Thyroid gland (tissue), 4 donors: ENCODE results near the gene ESYT3. TPM values are rescaled to one million over a fixed set of nuclear protein-coding genes. Genes with fewer than 3 reads are reported as not detected.

Experiments used
- DNase-seq, 2 donors: peaks; one replicate each; pipeline ENCODE4 v3.0.0-alpha.2; 2019
- H3K27ac ChIP-seq, 3 donors: fragments of 200-600 bp; sonication (generic); 1 replicate in 2 of 3; 2 replicates in 1 of 3; pipeline ENCODE4 v1.5.1; 2016 to 2019; ENCODE audit warnings: mild to moderate bottlenecking in 1 of 3, moderate library complexity in 1 of 3
- H3K27me3 ChIP-seq: fragments of 200-600 bp; sonication (generic); one replicate; pipeline ENCODE4 v1.5.1; 2019
- H3K36me3 ChIP-seq, 2 donors: fragments of 200-600 bp; sonication (generic); one replicate each; pipeline ENCODE4 v1.5.1; 2016 to 2019
- H3K4me1 ChIP-seq, 2 donors: fragments of 200-600 bp; sonication (generic); one replicate each; pipeline ENCODE4 v1.5.1; 2017 to 2019
- H3K4me3 ChIP-seq, 3 donors: fragments of 200-600 bp; sonication (generic); replicated peaks in 1 of 3; 1 replicate in 2 of 3; 2 replicates in 1 of 3; pipeline ENCODE4 v1.5.1; 2016; ENCODE audit warnings: mild to moderate bottlenecking in 1 of 3
- H3K9me3 ChIP-seq: fragments of 200-600 bp; sonication (generic); one replicate; pipeline ENCODE4 v1.5.1; 2017
- CTCF ChIP-seq, 6 experiments: fragments of 200-600 bp in 3 of 6; fragments of 450-650 bp in 3 of 6; sonication (generic) in 3 of 6; IDR thresholded peaks; one replicate each; pipeline ENCODE4 v1.5.1; 2016 to 2019; ENCODE audit warnings: antibody characterized with exemption in 6 of 6, mild to moderate bottlenecking in 2 of 6, inconsistent platforms in 1 of 6, moderate library complexity in 1 of 6
- POLR2A ChIP-seq, 2 donors: fragments of 450-650 bp; IDR thresholded peaks; one replicate each; pipeline ENCODE4 v1.6.1; 2017; ENCODE audit warnings: antibody characterized with exemption in 2 of 2, mild to moderate bottlenecking in 2 of 2, moderate library complexity in 1 of 2
- WGBS, 2 donors: methylation state at CpG; one replicate each; pipeline ENCODE4 v1.1.5; 2017; 5-methylcytosine and 5-hydroxymethylcytosine counted together
- intact Hi-C: fragments of 100-400 bp; cut with DNase I; formaldehyde crosslinking; loops from one replicate; pipeline ENCODE4 v1.15.1; 2023
- total RNA-seq, 4 donors: library from RNA; depleted of rRNA; stranded (reverse); fragments of >200 nt; gene quantifications; one replicate each; pipeline ENCODE4 v1.2.3, GENCODE V29; 2016

ESYT3 gene
- total RNA-seq, 4 donors from 2014 or later, result 19.9 to 82.8 (median 22.7) TPM

DNA sequence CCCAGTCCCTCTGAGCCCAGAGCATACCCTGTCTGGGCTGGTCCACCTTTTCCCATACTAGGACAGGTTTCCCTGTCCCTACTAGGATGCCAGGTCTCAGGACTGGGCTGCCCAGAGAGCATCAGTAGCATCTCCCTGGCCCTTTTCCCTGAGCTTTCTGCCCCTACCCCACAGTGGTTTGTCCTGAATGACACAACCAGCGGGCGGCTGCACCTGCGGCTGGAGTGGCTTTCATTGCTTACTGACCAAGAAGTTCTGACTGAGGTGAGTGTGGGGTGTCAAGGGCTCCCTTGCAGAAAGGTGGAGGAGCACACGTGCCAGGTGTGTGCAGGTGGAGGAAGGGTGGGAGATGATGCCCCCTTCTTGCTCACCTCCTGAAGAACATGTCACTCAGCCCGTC is 33.5 kb downstream of the ESYT3 start:
- Histone ChIP-seq H3K27me3 (no peaks in the 10 kb centered on the region), H3K4me1 (peaks cover 28 to 32% of the 10 kb centered on the region in 2 donors), H3K9me3 (no peaks in the 10 kb centered on the region), H3K4me3 (no peak overlapping the region), H3K27ac (peak overlapping the region in 1 of 3 donors; percentile 72), H3K36me3 (no peaks in the 10 kb centered on the region)
- WGBS, 2 donors, result 94 to 96% methylated on average over 5 of the region's 5 CpGs
- DNase-seq, result no peak
- intact Hi-C loops, result no loop called here
- TF ChIP-seq POLR2A (IDR thresholded peaks at IDR 0.05) (no peak), CTCF (IDR thresholded peaks at IDR 0.05) (no peak)

DNA sequence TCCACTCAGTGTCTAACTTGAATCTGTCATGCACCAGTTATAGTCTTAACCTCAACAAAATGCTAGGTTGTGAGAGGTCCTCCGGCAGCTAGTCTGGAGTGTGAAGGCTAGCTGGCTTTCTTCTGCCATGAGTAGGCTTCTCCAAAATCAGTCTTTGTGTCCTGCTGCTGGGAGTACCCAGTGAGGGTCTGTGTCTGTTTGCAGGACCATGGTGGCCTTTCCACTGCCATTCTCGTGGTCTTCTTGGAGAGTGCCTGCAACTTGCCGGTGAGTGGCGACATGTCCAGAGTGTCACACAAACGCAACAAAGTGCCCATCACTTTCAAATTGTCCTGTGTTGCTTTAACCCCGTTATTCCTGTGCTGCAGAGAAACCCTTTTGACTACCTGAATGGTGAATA is 34.0 kb downstream of the ESYT3 start:
- Histone ChIP-seq H3K4me3 (no peak overlapping the region), H3K27ac (peak overlapping the region; percentile 13 to 72 (median 47)), H3K9me3 (no peaks in the 10 kb centered on the region), H3K27me3 (no peaks in the 10 kb centered on the region), H3K36me3 (no peaks in the 10 kb centered on the region), H3K4me1 (peaks cover 32 to 38% of the 10 kb centered on the region in 2 donors)
- DNase-seq, result no peak
- intact Hi-C loops, result no loop called here
- TF ChIP-seq POLR2A (IDR thresholded peaks at IDR 0.05), result no peak
- TF ChIP-seq CTCF (IDR thresholded peaks at IDR 0.05), result no peak
- WGBS, 2 donors, result 73 to 77% methylated on average over 5 to 6 of the region's 6 CpGs

DNA sequence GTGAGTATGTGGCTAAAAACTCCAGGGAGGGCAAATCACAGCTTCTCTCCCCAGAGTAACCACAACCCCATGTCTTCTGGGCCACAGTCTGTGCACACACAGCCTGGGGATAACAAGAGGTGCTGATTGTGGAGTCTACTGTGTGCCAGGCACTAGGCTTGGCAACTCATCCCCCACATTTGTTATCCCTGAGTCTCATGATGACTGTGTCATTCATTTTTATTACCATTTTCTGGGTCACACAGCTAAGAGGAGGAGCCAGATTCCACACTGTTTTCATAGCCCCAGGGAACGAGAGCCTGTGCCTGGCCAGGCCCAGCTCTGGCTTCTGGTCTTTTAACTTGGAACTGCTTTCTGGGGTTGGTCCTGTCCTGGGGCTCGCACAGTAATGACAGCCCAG is 34.5 kb downstream of the ESYT3 start:
- 31 to 42% methylated on average over 2 of the region's 2 CpGs for WGBS, 2 donors
- intact Hi-C loops, result no loop called here
- peak; percentile 52 to 57 for DNase-seq
- Histone ChIP-seq H3K36me3 (no peaks in the 10 kb centered on the region), H3K4me1 (peaks cover 37 to 42% of the 10 kb centered on the region in 2 donors), H3K27me3 (no peaks in the 10 kb centered on the region), H3K9me3 (no peaks in the 10 kb centered on the region), H3K4me3 (no peak overlapping the region), H3K27ac (peak overlapping the region; percentile 47 to 72 (median 62))
- TF ChIP-seq POLR2A (IDR thresholded peaks at IDR 0.05) (no peak), CTCF (IDR thresholded peaks at IDR 0.05) (no peak)

- H3K27ac ChIP-seq, result peak overlapping the region; percentile 47 to 72 (median 62)
- peaks cover 37 to 45% of the 10 kb centered on the region in 2 donors for H3K4me1 ChIP-seq
- intact Hi-C loops, result no loop called here
- H3K27me3 ChIP-seq, result no peaks in the 10 kb centered on the region
- 29 to 58% methylated on average over 6 of the region's 6 CpGs for WGBS, 2 donors
- DNase-seq, result peak; percentile 85 to 89
- H3K36me3 ChIP-seq, result no peaks in the 10 kb centered on the region
- H3K9me3 ChIP-seq, result no peaks in the 10 kb centered on the region
- H3K4me3 ChIP-seq, result no peak overlapping the region
- TF ChIP-seq POLR2A (IDR thresholded peaks at IDR 0.05), result peak in 1 of 2 donors; percentile 20
- TF ChIP-seq CTCF (IDR thresholded peaks at IDR 0.05), result peak in 2 of 6 experiments; percentile 36 to 41
These were observed 35.5 kb downstream of the ESYT3 start for GRCh38 chr3:138469874-138470273.

GRCh38 chr3:138470687-138471086 is 36.3 kb downstream of the ESYT3 start:
- TF ChIP-seq CTCF (IDR thresholded peaks at IDR 0.05) (no peak), POLR2A (IDR thresholded peaks at IDR 0.05) (no peak)
- 58 to 69% methylated on average over 3 of the region's 3 CpGs for WGBS, 2 donors

More at GRCh38 chr3:138470687-138471086, 36.3 kb downstream of the ESYT3 start:
- Histone ChIP-seq H3K4me1 (peaks cover 37 to 45% of the 10 kb centered on the region in 2 donors), H3K36me3 (no peaks in the 10 kb centered on the region), H3K9me3 (no peaks in the 10 kb centered on the region), H3K4me3 (no peak overlapping the region), H3K27me3 (no peaks in the 10 kb centered on the region), H3K27ac (peak overlapping the region; percentile 47 to 72 (median 62))
- DNase-seq, result peak; percentile 46 to 68
- intact Hi-C loops, result no loop called here
